Natural killer cell (primary cell): ENCODE results near the gene PTPRM. TPM values are rescaled to one million over a fixed set of nuclear protein-coding genes. Genes with fewer than 3 reads are reported as not detected.

Source experiments
- ATAC-seq, 3 donors: fragments of 150-1000 bp in 2 of 3; fragments of 200-7000 bp in 1 of 3; cut with Tn5 transposase; 1 replicate in 1 of 3; 2 replicates in 2 of 3; pipeline ENCODE4 v1.10.0; 2021; ENCODE audit warnings: mild to moderate bottlenecking in 2 of 3, moderate library complexity in 2 of 3
- DNase-seq, 2 donors: peaks; one replicate each; pipeline versions ENCODE4 v3.0.0 to v3.0.0-alpha.2; 2013 to 2021; ENCODE audit warnings: mixed read lengths in 1 of 2
- H3K27ac ChIP-seq: one replicate; pipeline ENCODE4 v1.5.1; 2013; ENCODE audit warnings: mild to moderate bottlenecking, low read length
- H3K27me3 ChIP-seq: one replicate; pipeline ENCODE4 v1.6.1; 2013; ENCODE audit warnings: low read length; ENCODE audit not compliant: control insufficient read depth, insufficient read depth
- H3K36me3 ChIP-seq: one replicate; pipeline ENCODE4 v1.6.1; 2013; ENCODE audit warnings: low read length; ENCODE audit not compliant: control insufficient read depth, insufficient read depth
- H3K4me1 ChIP-seq: one replicate; pipeline ENCODE4 v1.6.1; 2013; ENCODE audit warnings: low read length; ENCODE audit not compliant: control insufficient read depth, insufficient read depth
- H3K4me3 ChIP-seq: one replicate; pipeline ENCODE4 v1.5.1; 2013; ENCODE audit warnings: low read length
- H3K9me3 ChIP-seq: one replicate; pipeline ENCODE4 v1.6.1; 2013; ENCODE audit warnings: low read length; ENCODE audit not compliant: control insufficient read depth, insufficient read depth
- H3K27ac Mint-ChIP-seq, 2 donors: one replicate each; pipeline ENCODE4 v1.8.0; 2022; ENCODE audit warnings: mild to moderate bottlenecking in 2 of 2, mixed read lengths in 2 of 2, moderate library complexity in 1 of 2
- H3K27me3 Mint-ChIP-seq, 2 donors: one replicate each; pipeline ENCODE4 v1.8.0; 2022; ENCODE audit warnings: low read depth in 2 of 2, mixed read lengths in 2 of 2
- H3K36me3 Mint-ChIP-seq: one replicate; pipeline ENCODE4 v1.8.0; 2022; ENCODE audit warnings: mixed read lengths
- H3K4me1 Mint-ChIP-seq, 2 donors: one replicate each; pipeline ENCODE4 v1.8.0; 2022; ENCODE audit warnings: mixed read lengths in 2 of 2
- H3K4me3 Mint-ChIP-seq: one replicate; pipeline ENCODE4 v1.8.0; 2022; ENCODE audit warnings: mild to moderate bottlenecking, moderate library complexity, mixed read lengths
- H3K9me3 Mint-ChIP-seq, 2 donors: one replicate each; pipeline ENCODE4 v1.8.0; 2022; ENCODE audit warnings: mixed read lengths in 2 of 2
- CTCF ChIP-seq: fragments of 200-600 bp; IDR thresholded peaks from one replicate; pipeline ENCODE4 v1.8.0; 2022; ENCODE audit warnings: antibody characterized with exemption
- WGBS: methylation state at CpG from one replicate; pipeline ENCODE4 v1.1.7; 2013; ENCODE audit warnings: missing lambda C conversion rate; ENCODE audit not compliant: insufficient coverage; 5-methylcytosine and 5-hydroxymethylcytosine counted together
- intact Hi-C: fragments of 100-400 bp; cut with micrococcal nuclease; formaldehyde crosslinking; loops from one replicate; pipeline ENCODE4 v1.14.2; 2022
- total RNA-seq, 4 donors: library from RNA; stranded (reverse); fragments of 120-200 nt in 1 of 4; gene quantifications; one replicate each; pipeline versions ENCODE4 v1.2.3 to v1.2.4, GENCODE V29; 2013 to 2022

The PTPRM gene
- total RNA-seq, 3 donors from 2014 or later (not counting 1 experiment from before 2014, with no cell fraction given) = 5.0 to 13.2 (median 12.1) TPM

GRCh38 chr18:8349608-8350323 is 782.6 kb downstream of the PTPRM start:
- ATAC-seq = no peak
- Histone ChIP-seq H3K4me1 (no peaks in the 10 kb centered on the region), H3K9me3 (no peaks in the 10 kb centered on the region), H3K4me3 (no peak overlapping the region), H3K36me3 (no peaks in the 10 kb centered on the region), H3K27ac (no peak overlapping the region), H3K27me3 (no peaks in the 10 kb centered on the region)
- Mint-ChIP-seq H3K27ac (no peak overlapping the region), H3K27me3 (no peaks in the 10 kb centered on the region), H3K9me3 (peaks cover 0 to 5% of the 10 kb centered on the region in 2 donors), H3K4me1 (no peaks in the 10 kb centered on the region), H3K36me3 (no peaks in the 10 kb centered on the region), H3K4me3 (no peak overlapping the region)
- no peak for DNase-seq
- intact Hi-C loops = no loop called here
- no peak for TF ChIP-seq CTCF
- WGBS = 87% methylated on average over 3 of the region's 3 CpGs

- no peaks in the 10 kb centered on the region for H3K27me3 ChIP-seq
- no peak overlapping the region for H3K27ac ChIP-seq
- H3K27ac Mint-ChIP-seq = no peak overlapping the region
- no peaks in the 10 kb centered on the region for H3K4me1 Mint-ChIP-seq
- ATAC-seq = no peak
- H3K27me3 Mint-ChIP-seq = no peaks in the 10 kb centered on the region
- H3K4me1 ChIP-seq = no peaks in the 10 kb centered on the region
- DNase-seq = no peak
- H3K9me3 ChIP-seq = no peaks in the 10 kb centered on the region
- H3K4me3 ChIP-seq = no peak overlapping the region
- no peak for TF ChIP-seq CTCF
- H3K4me3 Mint-ChIP-seq = no peak overlapping the region
- H3K36me3 Mint-ChIP-seq = no peaks in the 10 kb centered on the region
- H3K36me3 ChIP-seq = no peaks in the 10 kb centered on the region
- peaks cover 0 to 5% of the 10 kb centered on the region in 2 donors for H3K9me3 Mint-ChIP-seq
- intact Hi-C loops = no loop called here
- 69% methylated on average over 5 of the region's 5 CpGs for WGBS
These were observed 783.5 kb downstream of the PTPRM start for GRCh38 chr18:8350628-8351027.

GRCh38 chr18:8351161-8351560 is 784.0 kb downstream of the PTPRM start:
- no peaks in the 10 kb centered on the region for H3K4me1 Mint-ChIP-seq
- 79% methylated on average over 3 of the region's 3 CpGs for WGBS
- no peaks in the 10 kb centered on the region for H3K36me3 ChIP-seq
- no peaks in the 10 kb centered on the region for H3K36me3 Mint-ChIP-seq
- no peaks in the 10 kb centered on the region for H3K27me3 Mint-ChIP-seq
- no peak overlapping the region for H3K27ac Mint-ChIP-seq
- H3K4me3 Mint-ChIP-seq = no peak overlapping the region
- no peak overlapping the region for H3K27ac ChIP-seq
- no peak for TF ChIP-seq CTCF
- no peak for DNase-seq
- no peaks in the 10 kb centered on the region for H3K4me1 ChIP-seq
- ATAC-seq = no peak
- H3K9me3 ChIP-seq = no peaks in the 10 kb centered on the region
- intact Hi-C loops = no loop called here
- peaks cover 0 to 5% of the 10 kb centered on the region in 2 donors for H3K9me3 Mint-ChIP-seq
- no peaks in the 10 kb centered on the region for H3K27me3 ChIP-seq
- no peak overlapping the region for H3K4me3 ChIP-seq

- Mint-ChIP-seq H3K36me3 (no peaks in the 10 kb centered on the region), H3K27me3 (no peaks in the 10 kb centered on the region), H3K4me1 (no peaks in the 10 kb centered on the region), H3K27ac (no peak overlapping the region), H3K4me3 (no peak overlapping the region), H3K9me3 (peaks cover 0 to 5% of the 10 kb centered on the region in 2 donors)
- H3K27me3 ChIP-seq = no peaks in the 10 kb centered on the region
- no peak for TF ChIP-seq CTCF
- no peaks in the 10 kb centered on the region for H3K36me3 ChIP-seq
- H3K4me1 ChIP-seq = no peaks in the 10 kb centered on the region
- ATAC-seq (no peak), DNase-seq (no peak)
- H3K4me3 ChIP-seq = no peak overlapping the region
- H3K27ac ChIP-seq = no peak overlapping the region
- WGBS = 82% methylated on average over 5 of the region's 5 CpGs
- no peaks in the 10 kb centered on the region for H3K9me3 ChIP-seq
- intact Hi-C loops = no loop called here
These were observed 787.2 kb downstream of the PTPRM start for GRCh38 chr18:8354304-8354703.
